GM18520 (cell line): ENCODE results near the gene SPTBN1.

Experiments used
- ATAC-seq: cut with Tn5 transposase; IDR thresholded peaks from one replicate; pipeline ENCODE4 v1.9.1; 2021; ENCODE audit not compliant: unreplicated experiment

Gene SPTBN1

DNA sequence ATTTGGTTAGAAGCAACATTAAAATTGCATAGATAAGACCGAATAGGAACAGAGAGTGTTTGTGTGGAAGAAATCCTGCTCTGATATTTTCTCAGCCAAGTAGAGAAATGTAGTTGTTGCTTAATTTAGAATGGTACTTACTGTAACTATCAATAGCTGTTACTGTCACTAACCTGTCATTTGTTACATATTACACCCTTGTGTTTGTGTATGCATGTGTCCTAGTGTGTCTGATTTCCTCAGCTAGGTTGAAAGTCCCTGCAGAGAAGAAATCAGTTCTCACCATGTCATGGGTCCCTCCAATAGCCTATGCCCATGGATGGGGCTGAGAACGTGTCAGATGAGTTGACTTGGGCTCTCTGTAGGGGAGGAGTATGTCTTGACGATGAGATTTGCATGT lies 94.4 kb downstream of the SPTBN1 start:
- ATAC-seq = no peak

DNA sequence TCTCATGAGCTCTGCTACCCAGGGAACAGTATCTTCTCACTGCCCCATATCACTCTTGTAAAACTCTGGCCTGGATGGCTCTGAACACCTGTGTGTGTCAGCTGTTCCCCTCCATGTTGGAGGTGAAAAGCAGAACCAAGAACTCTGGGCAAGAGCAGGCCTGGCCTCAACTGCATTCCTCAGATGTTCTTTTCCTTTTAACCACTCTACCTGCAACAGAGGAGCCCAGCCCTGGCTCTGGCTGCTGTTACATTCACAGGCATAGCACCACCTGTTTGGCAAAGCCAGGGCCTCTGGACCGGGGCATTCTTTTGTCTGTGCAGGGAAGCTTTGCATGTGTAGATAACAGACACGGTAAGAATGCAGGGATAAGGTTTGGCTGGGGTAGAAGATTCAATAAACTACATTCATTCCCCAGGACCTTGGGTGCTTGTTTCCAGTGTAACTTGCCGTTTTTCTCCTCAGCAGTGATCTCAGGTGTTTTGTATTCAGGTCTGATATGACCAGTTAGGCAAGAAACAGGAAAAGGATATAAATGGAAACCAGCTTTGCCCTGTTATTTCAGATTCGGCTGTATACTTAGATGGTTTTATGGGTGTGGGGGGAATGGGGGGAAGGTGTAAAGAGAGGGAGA lies 95.1 kb downstream of the SPTBN1 start:
- no peak for ATAC-seq

DNA sequence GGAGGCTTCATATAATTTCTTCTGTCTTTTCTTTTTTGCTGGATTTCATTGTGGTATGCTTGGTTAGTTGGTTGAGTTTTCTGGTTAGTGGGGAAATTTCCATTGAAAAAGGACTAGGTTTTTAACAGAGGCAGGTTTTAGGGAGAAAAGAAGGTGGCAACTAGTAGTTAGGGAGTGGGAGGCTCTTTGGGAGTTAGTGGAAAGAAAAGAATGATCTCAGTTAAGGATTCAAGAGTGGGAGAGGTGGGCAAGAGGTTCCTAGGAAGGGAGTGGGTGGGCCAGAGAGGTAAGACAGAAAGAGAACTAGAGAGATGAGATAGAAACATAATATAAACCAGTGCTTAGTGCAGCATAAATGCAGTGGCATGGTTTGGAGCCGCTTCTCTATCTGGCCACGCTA lies 96.9 kb downstream of the SPTBN1 start:
- no peak for ATAC-seq

DNA sequence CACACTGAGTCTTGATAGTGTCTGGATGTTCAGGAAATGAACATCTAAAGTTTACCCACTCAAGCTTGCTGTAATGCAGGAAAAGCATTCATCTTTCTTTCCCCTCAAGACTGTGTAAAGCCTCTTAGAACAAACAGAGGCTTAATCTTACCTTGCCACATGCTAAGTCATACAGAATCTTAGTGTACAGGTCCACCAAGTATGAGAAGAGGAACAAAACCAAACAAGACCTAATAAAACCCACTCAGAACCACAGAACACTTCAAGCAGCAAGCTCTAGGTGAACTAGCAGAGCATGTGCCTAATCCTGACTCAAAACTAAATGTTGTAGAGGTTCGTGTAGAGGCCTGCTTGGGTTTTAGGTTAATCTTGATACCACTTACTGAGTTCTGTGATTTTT lies 97.6 kb downstream of the SPTBN1 start:
- no peak for ATAC-seq

DNA sequence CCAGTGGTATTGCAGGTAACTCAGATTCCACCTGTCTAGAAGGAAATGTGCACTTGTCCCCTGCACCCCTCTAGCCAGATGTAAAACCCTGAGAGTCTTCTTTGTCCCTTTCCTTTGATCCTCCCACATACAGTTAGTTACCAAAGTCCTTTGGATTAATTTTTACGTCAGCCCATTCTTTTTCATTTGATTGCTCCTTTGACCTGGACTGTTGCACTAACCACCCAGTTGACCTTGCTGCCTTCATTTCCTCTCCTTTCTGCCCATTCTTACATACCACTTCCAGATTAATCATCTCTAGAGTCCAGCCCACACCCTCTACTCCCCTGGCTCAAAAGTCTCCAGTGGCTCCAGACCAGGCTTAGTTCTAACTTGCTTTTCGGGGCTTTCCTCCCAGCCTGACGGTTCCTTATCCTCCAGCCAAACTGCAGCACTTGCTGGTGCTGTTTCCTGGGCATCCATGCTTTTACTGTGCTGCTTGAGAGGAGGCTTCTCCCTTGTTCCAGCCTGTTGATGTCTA lies 99.3 kb downstream of the SPTBN1 start:
- ATAC-seq = no peak

DNA sequence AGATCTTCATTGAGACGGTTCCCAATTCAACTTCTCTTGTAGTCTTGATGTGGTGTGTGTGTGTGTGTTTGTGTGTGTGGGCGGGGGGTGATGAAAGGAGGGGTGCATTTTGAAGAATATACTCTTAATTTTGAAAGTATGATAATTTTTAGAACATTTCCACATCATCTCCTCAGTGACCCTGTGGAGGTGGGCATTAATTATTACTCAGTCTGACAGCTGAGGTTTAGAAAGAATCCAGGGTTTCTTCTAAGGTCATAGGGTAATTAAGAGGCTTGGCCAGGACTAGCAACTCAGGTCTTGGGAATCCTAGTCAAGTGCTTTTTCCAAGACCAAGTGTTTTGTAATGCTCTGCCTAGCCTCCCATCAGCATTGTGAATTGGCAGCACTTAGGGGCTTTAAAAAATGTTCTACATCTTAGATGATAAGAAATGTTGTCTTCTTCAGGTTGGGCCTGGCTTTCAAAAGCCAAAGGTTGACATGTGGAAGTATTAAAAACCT lies 100.5 kb downstream of the SPTBN1 start:
- ATAC-seq = no peak

DNA sequence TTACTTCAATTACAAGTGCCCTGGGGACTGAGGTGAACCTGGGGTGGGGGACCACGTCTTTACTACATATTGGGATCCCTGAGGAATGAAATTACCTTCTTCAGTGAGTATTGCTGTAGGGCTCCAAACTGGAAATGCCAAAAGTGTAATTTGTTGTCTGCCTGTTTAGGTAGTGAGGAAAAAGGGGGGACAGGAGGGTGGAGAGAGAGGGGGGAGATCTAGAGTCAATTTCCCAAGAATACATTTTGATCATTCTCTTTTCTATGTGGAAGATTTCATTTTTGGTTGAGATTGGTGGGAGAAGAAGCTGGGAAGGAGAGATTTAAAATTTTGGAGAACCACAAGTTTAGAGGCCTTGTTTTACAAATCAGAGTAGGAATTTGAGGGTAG lies 101.1 kb downstream of the SPTBN1 start:
- no peak for ATAC-seq

DNA sequence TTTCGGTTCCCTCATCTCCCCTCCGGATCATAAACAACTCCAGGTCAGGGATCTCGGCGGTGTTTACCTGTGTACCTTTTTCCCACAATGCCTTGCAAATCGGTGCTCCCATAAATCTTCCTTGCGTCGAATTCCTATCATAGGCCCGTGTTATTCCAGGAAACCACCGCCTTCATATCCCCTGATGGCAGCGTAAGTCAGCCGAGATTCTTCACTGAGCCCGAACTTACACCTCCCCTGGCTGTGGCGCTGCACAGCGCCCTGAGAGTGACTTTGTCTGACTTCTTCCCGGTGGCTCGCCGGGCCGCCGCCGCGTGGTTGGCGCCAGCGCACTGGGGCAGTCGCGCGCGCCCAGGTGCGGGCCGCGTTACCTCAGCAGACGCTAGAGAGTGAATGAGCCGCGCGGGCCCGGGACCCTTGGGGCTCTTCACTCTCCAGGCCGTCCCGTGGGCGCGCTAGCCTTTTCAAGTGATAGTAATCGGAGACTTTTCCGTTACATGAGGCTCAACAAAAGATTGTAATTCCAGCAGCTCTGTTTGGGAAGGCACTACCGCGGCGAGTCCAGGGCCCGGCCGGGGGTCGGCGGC lies 101.6 kb downstream of the SPTBN1 start:
- peak; percentile 45 for ATAC-seq

DNA sequence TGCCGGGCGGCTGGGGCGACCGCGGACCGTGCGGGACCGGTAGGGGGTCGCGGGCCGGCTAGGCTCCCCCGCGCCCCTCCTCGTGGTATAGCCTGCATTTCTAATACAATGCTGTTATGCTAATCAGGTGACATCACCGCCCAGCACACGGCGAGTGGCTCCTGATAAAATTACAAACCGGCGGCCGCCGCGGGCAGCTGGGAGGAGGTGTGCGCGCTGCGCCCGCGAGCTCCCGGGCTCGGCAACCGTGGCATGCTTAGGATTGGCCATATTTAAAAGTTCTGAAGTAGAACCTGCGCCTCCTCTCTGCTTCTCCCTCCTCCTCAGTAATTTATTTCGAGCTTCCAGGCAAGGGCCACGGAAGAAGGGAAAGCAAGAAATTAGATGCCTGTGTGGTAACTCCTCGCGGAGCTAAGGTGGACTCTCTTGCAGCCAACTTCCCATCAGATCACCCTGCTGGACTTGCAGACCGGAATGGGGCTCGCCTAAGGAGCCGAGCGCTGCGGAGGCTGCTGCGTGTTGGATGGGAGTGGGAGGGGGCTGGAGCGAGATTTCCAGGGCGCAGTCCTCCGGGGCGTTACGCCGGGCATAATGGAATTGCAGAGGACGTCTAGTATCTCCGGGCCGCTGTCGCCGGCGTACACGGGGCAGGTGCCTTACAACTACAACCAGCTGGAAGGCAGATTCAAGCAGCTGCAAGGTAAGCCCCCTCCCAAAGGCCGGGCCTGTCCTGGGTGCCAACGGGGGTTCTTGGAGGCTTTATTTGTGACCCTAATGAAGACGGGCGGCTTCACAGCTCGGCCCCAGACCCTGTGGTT lies 102.3 kb downstream of the SPTBN1 start:
- ATAC-seq = peak; percentile 36

DNA sequence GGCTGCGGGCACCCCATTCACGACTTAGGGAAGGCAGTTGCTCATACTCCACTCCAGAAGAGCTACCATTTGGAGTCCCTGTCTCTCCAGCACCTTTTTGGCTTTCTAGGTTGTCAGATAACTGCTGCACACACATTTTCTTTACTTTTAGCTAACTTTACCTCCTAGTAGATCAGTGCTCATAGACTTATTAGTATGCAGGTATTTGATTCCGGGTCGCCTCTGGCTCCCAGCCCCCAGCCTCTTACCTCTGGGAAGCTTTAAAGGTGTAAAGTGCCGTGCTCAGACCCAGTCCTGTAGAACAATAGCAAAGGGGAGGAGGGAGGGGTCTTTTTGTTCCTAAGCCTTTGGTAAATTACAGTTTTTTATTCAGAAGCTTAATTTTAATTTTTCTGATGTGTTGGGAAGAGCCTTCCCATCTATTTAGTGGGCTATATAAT lies 102.9 kb downstream of the SPTBN1 start:
- no peak for ATAC-seq

DNA sequence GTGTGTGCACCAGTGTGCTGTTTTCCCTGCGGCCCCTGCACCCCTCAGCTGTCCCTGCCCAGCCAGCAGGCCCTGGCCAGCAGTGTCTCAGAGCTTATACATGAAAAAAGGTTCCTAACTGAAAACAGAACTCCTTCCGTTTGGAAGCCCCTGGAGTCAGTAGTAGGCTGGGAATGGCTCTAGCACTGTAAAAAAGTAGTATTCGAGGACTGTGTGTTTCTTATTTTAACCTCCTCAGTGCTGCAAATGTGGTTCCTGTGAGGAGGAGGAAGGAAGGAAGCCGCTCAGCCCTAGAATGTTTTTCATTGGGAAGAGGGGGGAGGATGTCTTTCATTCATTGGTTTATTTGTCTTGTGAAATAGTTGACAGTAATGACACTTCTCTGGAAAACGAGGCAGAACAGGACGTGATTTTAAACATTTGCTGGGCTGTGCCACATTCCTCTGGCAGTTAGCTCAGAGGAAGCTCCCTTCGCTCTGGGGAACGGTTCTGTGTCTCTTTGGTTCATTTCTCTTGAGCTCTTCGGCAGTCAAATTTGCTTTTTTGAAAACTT lies 103.5 kb downstream of the SPTBN1 start:
- no peak for ATAC-seq

DNA sequence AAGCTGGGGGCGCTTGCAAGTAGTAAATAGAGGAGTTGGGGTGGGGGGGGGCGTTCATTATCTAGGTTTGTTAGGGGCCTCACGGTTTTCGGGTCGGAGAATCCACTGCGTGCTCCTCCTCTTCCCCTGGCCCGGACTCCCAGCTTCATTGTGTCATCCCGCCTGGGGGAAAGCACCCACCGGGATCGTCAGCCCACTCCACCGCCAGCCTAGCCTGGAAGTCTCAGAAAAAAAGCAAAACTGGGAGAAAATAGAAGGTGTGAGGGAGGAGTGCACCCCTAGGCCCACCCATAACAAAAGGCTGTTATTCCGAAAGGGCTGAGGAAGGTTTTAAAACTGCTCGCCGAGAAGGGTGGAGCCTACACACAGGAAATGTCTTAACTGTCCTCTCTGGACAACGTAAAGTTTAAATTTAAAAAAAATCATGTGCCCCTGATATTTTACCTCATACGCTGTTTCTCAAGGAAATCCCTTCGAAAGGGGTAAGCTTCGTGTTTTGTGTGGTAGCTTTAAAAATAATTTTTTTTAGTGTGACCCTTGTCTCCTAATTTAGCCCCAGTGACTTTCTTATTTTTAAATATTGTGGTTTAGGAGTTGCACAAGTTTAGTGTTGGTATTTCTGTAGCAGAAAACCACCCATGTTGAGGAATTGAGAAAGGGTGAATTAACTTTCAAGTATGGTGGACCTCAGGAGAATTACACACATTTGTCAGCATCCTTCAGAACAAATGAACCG lies 104.2 kb downstream of the SPTBN1 start:
- peak; percentile 33 for ATAC-seq

DNA sequence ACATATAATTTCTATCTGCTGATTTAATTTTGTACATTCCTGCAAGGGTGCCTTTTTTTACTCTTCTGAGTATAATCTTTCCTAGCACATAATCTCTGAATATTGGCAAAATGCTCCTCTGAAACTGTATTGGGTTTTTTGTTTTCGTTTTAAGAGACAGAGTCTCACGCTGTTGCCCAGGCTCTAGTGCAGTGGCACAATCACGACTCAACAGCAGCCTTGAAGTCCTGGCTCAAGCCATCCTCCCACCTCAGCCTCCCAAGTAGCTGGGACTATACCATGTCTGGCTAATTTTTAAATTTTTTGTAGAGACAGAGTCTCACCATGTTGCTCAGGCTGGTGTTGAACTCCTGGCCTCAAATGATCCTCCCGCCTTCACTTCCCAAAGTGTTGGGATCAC lies 104.9 kb downstream of the SPTBN1 start:
- no peak for ATAC-seq

DNA sequence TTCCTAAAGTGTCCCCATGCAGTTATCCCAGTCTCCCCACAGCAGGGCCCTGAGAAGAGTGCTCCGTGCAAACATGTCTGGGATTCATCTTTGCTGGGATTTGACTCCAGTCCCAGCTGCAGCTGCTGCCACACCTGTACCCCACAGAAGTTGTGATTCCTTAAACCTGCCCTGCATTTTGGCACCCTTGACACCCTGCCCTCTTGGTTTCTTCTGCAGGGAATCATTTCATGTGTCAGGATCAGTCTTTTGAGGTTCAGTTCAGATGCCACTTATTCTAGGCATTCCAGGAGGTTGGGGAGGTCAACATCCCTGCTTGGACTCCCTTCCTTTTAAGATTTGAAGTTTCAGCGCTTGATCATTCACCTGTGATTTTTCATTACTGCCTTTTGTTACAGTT lies 108.3 kb downstream of the SPTBN1 start:
- no peak for ATAC-seq

DNA sequence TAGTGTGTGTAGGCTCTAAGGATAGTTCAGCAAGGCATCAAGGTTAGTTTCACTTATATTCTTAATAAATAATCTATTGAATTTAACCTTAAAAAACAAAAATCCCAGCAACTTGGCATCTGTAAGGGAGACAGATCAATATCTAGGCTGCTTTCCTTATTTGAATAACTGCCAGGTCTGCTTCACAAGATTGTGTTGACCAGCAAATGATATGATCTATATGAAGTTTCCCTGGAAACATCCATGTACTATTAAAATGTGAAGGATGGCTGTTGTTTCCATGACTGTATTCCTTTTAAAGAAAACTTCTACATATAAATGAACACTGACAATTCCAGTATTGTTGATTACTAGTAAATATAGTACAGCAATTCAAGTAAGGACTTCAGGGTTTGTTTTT lies 109.4 kb downstream of the SPTBN1 start:
- no peak for ATAC-seq

DNA sequence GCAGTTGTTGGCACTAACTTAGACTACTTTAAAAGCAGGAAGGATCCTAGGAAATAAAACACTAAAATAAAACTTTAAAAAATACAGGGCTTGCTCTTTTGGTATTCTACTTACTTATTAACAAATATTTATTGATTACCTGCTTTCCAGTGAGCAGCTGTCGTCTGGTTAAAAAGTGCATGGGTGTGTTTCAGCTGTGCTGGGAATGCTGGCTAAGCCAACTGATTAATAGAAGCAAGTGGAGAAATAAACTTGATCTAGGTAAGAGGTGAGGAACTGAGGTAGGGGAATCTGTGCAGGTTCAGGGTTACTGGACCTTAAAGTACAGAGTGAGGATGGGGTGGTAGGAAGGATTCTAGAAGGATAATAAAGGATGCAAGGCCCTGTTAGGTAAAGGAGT lies 110.8 kb downstream of the SPTBN1 start:
- no peak for ATAC-seq

DNA sequence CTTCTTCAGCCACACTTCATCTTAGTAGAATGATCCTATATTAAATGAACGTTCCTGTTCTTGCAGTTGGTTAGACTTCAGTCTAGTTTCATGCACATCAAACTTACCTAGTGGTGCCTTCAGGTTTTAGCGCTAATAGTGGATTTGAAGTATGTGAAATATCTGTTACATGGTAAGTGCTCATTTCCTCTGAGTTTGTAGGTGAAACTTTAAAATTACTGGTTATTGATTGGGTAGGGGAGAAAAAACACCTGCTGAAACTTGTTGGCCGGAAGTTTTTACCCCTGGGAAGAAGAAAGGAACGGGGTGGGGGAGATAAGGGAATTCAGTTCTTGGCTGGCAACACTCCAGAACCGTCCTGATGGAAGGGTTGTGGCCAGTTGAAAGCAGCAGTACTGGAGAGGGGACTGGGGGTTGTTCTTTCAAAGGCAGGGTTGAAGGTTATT lies 112.8 kb downstream of the SPTBN1 start:
- ATAC-seq = peak; percentile 25

DNA sequence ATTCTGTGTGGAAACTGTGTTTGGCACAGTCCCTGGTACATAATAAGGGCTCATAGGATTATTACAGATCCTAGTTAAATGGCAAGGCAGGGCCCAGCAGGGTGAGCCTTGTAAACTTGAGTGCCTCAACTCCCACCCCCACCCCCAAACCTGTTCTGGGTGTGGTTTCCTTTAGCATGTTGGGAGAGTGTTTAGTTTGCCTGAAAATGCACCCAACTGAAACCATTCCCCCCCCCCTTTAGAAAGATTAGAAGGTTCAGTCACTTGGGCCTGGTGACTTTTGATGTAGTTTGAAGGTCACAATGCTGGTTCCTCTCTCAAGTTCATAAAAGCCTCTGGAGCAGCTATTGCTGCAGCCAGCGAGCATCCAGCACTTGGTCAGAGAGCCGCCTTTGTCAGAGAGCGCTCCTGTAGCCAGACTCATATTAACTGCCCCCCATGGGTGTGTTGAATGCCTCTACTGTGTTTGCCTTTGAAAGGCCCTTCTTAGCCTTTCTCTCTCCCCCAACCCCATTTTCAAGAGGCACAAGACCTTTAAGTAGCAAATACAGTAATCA lies 113.7 kb downstream of the SPTBN1 start:
- no peak for ATAC-seq

DNA sequence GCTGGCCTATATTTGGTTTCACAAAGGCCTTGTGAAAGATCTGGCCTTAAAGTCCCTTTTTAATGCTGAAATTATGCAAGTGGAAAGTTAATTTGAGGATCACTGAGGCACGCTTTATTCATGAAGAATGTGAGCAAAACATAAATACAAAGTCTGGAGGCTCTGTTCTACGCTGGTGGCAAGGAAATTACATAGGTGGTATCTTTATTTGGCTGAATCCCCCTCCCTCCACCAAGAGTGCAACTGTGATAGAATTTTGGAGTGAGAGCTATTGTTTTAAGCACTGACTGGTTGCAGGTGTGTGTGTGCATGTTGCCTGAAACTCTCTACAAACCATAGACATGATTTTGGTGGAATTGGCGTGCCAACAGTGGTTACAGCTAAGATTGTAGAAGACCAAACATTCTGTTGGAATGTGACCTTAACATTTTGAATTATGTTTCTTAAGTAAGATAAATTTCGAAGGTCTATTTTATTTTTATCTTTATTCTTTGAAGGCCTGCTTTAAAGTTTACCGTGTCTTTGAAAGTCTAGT lies 114.3 kb downstream of the SPTBN1 start:
- ATAC-seq = no peak
